Endodermal cell (in vitro differentiated cells): ENCODE results near the gene KIT. TPM values are rescaled to one million over a fixed set of nuclear protein-coding genes. Genes with fewer than 3 reads are reported as not detected.

Source experiments
- DNase-seq: peaks from one replicate; pipeline ENCODE4 v3.0.0-alpha.2; 2017
- H3K27ac ChIP-seq: 2 replicates; pipeline ENCODE4 v1.5.1; 2013; ENCODE audit warnings: mild to moderate bottlenecking, low read depth, low read length, moderate library complexity
- H3K27me3 ChIP-seq: 2 replicates; pipeline ENCODE4 v1.6.1; 2013; ENCODE audit warnings: mild to moderate bottlenecking, low read length, moderate library complexity; ENCODE audit not compliant: insufficient read depth, control insufficient read depth, poor library complexity, severe bottlenecking
- H3K36me3 ChIP-seq: 2 replicates; pipeline ENCODE4 v1.7.0; 2013; ENCODE audit warnings: mild to moderate bottlenecking, low read length, moderate library complexity; ENCODE audit not compliant: control insufficient read depth, insufficient read depth
- H3K4me1 ChIP-seq: one replicate; pipeline ENCODE4 v1.7.0; 2013; ENCODE audit warnings: low read length; ENCODE audit not compliant: control insufficient read depth, insufficient read depth
- H3K4me3 ChIP-seq: 2 replicates; pipeline ENCODE4 v1.5.1; 2013; ENCODE audit warnings: mild to moderate bottlenecking, low read length, moderate library complexity
- H3K9ac ChIP-seq: 2 replicates; pipeline ENCODE4 v1.6.1; 2013; ENCODE audit warnings: mild to moderate bottlenecking, low read length, moderate library complexity; ENCODE audit not compliant: poor library complexity, severe bottlenecking; ENCODE audit errors: extremely low read depth
- H3K9me3 ChIP-seq: 2 replicates; pipeline ENCODE4 v1.6.1; 2013; ENCODE audit warnings: mild to moderate bottlenecking, low read length, moderate library complexity; ENCODE audit not compliant: control insufficient read depth
- H3K27ac Mint-ChIP-seq: 2 replicates; pipeline ENCODE4 v1.8.0; 2020; ENCODE audit warnings: mixed read lengths
- H3K27me3 Mint-ChIP-seq: 2 replicates; pipeline ENCODE4 v1.8.0; 2021; ENCODE audit warnings: mild to moderate bottlenecking, mixed read lengths; ENCODE audit not compliant: insufficient read depth
- H3K36me3 Mint-ChIP-seq: 2 replicates; pipeline ENCODE4 v1.8.0; 2020; ENCODE audit warnings: low read depth, mixed read lengths
- H3K4me1 Mint-ChIP-seq: 2 replicates; pipeline ENCODE4 v1.8.0; 2020; ENCODE audit warnings: mixed read lengths
- H3K4me3 Mint-ChIP-seq: 2 replicates; pipeline ENCODE4 v1.8.0; 2020; ENCODE audit warnings: mild to moderate bottlenecking, moderate library complexity, mixed read lengths
- H3K9me3 Mint-ChIP-seq: 2 replicates; pipeline ENCODE4 v1.8.0; 2020; ENCODE audit warnings: mild to moderate bottlenecking, mixed read lengths
- CTCF ChIP-seq: fragments of 200-600 bp; sonication (generic); conservative IDR thresholded peaks from 2 replicates; pipeline ENCODE4 v1.5.0; 2021; ENCODE audit warnings: antibody characterized with exemption, mild to moderate bottlenecking
- WGBS, 2 experiments: methylation state at CpG; one replicate each; pipeline versions ENCODE4 v1.1.5 to v1.1.7; 2013; ENCODE audit warnings: missing lambda C conversion rate in 2 of 2, mixed read lengths in 1 of 2; ENCODE audit not compliant: insufficient coverage in 1 of 2, insufficient read length in 1 of 2; 5-methylcytosine and 5-hydroxymethylcytosine counted together
- total RNA-seq, 2 donors: library from RNA; stranded (reverse); fragmentation: NEBNext Ultra II Directional in 1 of 2; extraction: Animal tissue kit (Norgen Biotek cat#: 25700) in 1 of 2; gene quantifications; 2 replicates in 1 of 2; 3 replicates in 1 of 2; pipeline ENCODE4 v1.2.1, GENCODE V29; 2021

Gene KIT
- total RNA-seq, 2 donors from 2014 or later: 135 to 167 TPM

GRCh38 chr4:54620773-54621172 lies 37.0 kb upstream of the KIT start:
- Histone ChIP-seq H3K27me3 (no peaks in the 10 kb centered on the region), H3K4me3 (no peak overlapping the region), H3K27ac (no peak overlapping the region), H3K36me3 (no peaks in the 10 kb centered on the region), H3K4me1 (no peaks in the 10 kb centered on the region), H3K9me3 (no peaks in the 10 kb centered on the region), H3K9ac (no peak overlapping the region)
- Mint-ChIP-seq H3K36me3 (no peaks in the 10 kb centered on the region), H3K27me3 (peaks cover 3% of the 10 kb centered on the region), H3K4me3 (no peak overlapping the region), H3K4me1 (peaks cover 9% of the 10 kb centered on the region), H3K27ac (no peak overlapping the region), H3K9me3 (peaks cover 3% of the 10 kb centered on the region)
- no peak for DNase-seq
- 100% methylated on average over 2 of the region's 3 CpGs; no CpG with 5 or more reads in 1 of the 2 experiments for WGBS, 2 experiments
- TF ChIP-seq CTCF: no peak

- 91 to 94% methylated on average over 2 of the region's 2 CpGs for WGBS, 2 experiments
- H3K4me1 ChIP-seq: no peaks in the 10 kb centered on the region
- no peak overlapping the region for H3K27ac ChIP-seq
- TF ChIP-seq CTCF: no peak
- no peaks in the 10 kb centered on the region for H3K36me3 ChIP-seq
- no peak overlapping the region for H3K27ac Mint-ChIP-seq
- H3K9me3 Mint-ChIP-seq: no peaks in the 10 kb centered on the region
- H3K27me3 ChIP-seq: no peaks in the 10 kb centered on the region
- H3K4me1 Mint-ChIP-seq: peaks cover 11% of the 10 kb centered on the region
- H3K4me3 ChIP-seq: no peak overlapping the region
- H3K36me3 Mint-ChIP-seq: no peaks in the 10 kb centered on the region
- peaks cover 5% of the 10 kb centered on the region for H3K27me3 Mint-ChIP-seq
- no peak overlapping the region for H3K4me3 Mint-ChIP-seq
- no peak for DNase-seq
- no peaks in the 10 kb centered on the region for H3K9me3 ChIP-seq
- H3K9ac ChIP-seq: no peak overlapping the region
Measured at GRCh38 chr4:54625391-54625790, 32.4 kb upstream of the KIT start.

GRCh38 chr4:54626113-54626512 lies 31.6 kb upstream of the KIT start:
- Mint-ChIP-seq H3K36me3 (no peaks in the 10 kb centered on the region), H3K27ac (no peak overlapping the region), H3K4me3 (no peak overlapping the region), H3K4me1 (peaks cover 11% of the 10 kb centered on the region), H3K9me3 (no peaks in the 10 kb centered on the region), H3K27me3 (peaks cover 5% of the 10 kb centered on the region)
- no peak for TF ChIP-seq CTCF
- H3K27ac ChIP-seq: no peak overlapping the region
- H3K9ac ChIP-seq: no peak overlapping the region
- DNase-seq: no peak
- H3K4me3 ChIP-seq: no peak overlapping the region
- H3K36me3 ChIP-seq: no peaks in the 10 kb centered on the region
- H3K27me3 ChIP-seq: no peaks in the 10 kb centered on the region
- no peaks in the 10 kb centered on the region for H3K9me3 ChIP-seq
- H3K4me1 ChIP-seq: no peaks in the 10 kb centered on the region
- 92 to 94% methylated on average over 5 to 7 of the region's 7 CpGs for WGBS, 2 experiments
